Neutrophil (primary cell): ENCODE measurements around the gene SAA2.
"Not testable (repeated sequence)": the region's sequence is repeated elsewhere in the genome, so short reads cannot be mapped to it uniquely, and the experiment has no call there.

Source experiments
- H3K27ac ChIP-seq: fragments of 200-600 bp; sonication (generic); 2 replicates; pipeline ENCODE4 v1.5.1; 2016; ENCODE audit warnings: mild to moderate bottlenecking, moderate library complexity
- H3K27me3 ChIP-seq: fragments of 200-600 bp; sonication (generic); 2 replicates; pipeline ENCODE4 v1.6.0; 2016; ENCODE audit warnings: mild to moderate bottlenecking
- H3K36me3 ChIP-seq: fragments of 200-600 bp; sonication (generic); 2 replicates; pipeline ENCODE4 v1.5.1; 2017
- H3K4me1 ChIP-seq, 2 experiments: fragments of 200-600 bp in 1 of 2; sonication (generic) in 1 of 2; 1 replicate in 1 of 2; 2 replicates in 1 of 2; pipeline versions ENCODE4 v1.5.1 to v1.6.1; 2013 to 2016; ENCODE audit warnings: low read depth in 1 of 2, low read length in 1 of 2, mild to moderate bottlenecking in 1 of 2, moderate library complexity in 1 of 2; ENCODE audit not compliant: control insufficient read depth in 1 of 2, insufficient read depth in 1 of 2
- H3K4me3 ChIP-seq, 2 experiments: fragments of 200-600 bp in 1 of 2; sonication (generic) in 1 of 2; 1 replicate in 1 of 2; 2 replicates in 1 of 2; pipeline ENCODE4 v1.5.1; 2013 to 2016; ENCODE audit warnings: low read depth in 1 of 2, low read length in 1 of 2, mild to moderate bottlenecking in 1 of 2, moderate library complexity in 1 of 2
- H3K9me3 ChIP-seq: fragments of 200-600 bp; sonication (generic); 2 replicates; pipeline ENCODE4 v1.5.1; 2016
- TF ChIP-seq, protein P1 (sequence below): fragments of 200-600 bp; sonication (generic); IDR thresholded peaks from 2 replicates; pipeline ENCODE4 v1.5.1; 2016; ENCODE audit warnings: antibody characterized with exemption

The SAA2 gene

DNA sequence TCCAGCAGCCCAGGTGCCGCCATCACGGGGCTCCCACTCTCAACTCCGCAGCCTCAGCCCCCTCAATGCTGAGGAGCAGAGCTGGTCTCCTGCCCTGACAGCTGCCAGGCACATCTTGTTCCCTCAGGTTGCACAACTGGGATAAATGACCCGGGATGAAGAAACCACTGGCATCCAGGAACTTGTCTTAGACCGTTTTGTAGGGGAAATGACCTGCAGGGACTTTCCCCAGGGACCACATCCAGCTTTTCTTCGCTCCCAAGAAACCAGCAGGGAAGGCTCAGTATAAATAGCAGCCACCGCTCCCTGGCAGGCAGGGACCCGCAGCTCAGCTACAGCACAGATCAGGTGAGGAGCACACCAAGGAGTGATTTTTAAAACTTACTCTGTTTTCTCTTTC lies 17.5 kb upstream of the SAA2 start, which contains the start of gene SAA1:
Gene SAA1 (plus strand): TSS at position 316 of the 400 bp plus-strand sequence. CDS start 624 bp downstream, outside the sequence.
- Histone ChIP-seq H3K27me3 (peaks cover 6% of the 10 kb centered on the region), H3K27ac (peak within 1 kb of the TSS; percentile 36), H3K4me3 (no peak within 1 kb of the TSS), H3K4me1 (peaks cover 0 to 7% of the 10 kb centered on the region in 2 experiments), H3K9me3 (no peaks in the 10 kb centered on the region), H3K36me3 (no peaks in the 10 kb centered on the region)
- TF ChIP-seq, protein P1, sequence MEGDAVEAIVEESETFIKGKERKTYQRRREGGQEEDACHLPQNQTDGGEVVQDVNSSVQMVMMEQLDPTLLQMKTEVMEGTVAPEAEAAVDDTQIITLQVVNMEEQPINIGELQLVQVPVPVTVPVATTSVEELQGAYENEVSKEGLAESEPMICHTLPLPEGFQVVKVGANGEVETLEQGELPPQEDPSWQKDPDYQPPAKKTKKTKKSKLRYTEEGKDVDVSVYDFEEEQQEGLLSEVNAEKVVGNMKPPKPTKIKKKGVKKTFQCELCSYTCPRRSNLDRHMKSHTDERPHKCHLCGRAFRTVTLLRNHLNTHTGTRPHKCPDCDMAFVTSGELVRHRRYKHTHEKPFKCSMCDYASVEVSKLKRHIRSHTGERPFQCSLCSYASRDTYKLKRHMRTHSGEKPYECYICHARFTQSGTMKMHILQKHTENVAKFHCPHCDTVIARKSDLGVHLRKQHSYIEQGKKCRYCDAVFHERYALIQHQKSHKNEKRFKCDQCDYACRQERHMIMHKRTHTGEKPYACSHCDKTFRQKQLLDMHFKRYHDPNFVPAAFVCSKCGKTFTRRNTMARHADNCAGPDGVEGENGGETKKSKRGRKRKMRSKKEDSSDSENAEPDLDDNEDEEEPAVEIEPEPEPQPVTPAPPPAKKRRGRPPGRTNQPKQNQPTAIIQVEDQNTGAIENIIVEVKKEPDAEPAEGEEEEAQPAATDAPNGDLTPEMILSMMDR = no peak

DNA sequence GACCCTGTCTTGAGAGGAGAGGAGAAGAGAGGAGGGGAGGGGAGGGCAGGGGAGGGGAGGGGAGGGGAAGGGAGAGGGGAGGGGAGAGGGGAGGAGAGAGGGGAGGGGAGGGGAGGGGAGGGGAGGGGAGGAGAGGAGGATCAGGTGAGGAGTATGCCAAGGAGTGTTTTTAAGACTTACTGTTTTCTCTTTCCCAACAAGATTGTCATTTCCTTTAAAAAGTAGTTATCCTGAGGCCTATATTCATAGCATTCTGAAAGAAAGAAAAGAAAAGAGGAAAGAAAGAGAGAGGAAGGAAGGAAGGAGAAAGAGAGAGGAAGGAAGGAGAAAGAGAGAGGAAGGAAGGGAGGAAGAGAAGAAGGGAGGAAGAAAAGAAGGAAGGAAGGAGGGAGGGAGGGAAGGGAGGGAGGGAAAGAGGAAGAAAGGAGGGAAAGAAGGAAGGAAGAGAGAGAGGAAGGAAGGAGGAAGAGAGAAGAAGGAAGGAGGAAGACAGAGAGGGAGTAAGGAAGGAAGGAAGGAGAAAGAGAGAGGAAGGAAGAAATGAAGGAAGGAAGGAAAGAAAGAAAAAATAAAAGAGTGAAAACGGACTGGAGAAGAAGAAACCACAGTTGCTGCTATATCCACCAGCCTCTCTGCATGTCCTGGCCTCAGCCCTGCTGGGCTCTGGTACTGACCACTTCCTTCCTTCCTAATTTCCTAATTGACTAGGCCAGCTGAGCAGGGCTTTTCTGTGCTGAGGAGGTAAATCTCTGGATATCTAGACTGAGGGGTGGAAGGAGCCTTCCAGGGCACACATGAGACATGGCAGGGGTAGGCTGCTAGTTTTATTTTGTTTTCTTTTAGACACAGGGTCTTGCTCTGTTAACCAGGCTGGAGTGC lies 16.4 kb upstream of the SAA2 start:
- Histone ChIP-seq H3K4me3 (no peak overlapping the region), H3K4me1 (peaks cover 0 to 7% of the 10 kb centered on the region in 2 experiments), H3K36me3 (no peaks in the 10 kb centered on the region), H3K27me3 (peaks cover 14% of the 10 kb centered on the region), H3K27ac (peak overlapping the region; percentile 36), H3K9me3 (no peaks in the 10 kb centered on the region)
- TF ChIP-seq, protein P1 = no peak

DNA sequence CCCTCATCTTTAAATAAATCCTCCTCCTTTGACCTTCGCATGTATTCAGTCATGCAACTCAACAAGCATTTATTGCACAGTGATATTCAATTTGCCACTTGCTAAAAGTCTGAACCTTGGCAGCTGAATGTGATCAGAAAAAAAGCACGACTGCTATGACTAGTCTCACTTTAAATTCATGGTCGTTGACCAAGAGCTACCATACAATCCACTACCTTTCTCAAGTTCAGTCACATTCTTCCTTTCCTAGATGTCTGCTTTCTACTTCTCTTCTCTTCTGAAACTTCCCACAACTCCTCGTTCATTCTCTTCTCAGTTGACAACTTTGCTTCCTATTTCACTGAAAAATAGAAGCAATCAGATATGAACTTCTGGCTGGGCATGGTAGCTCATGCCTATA lies 15.6 kb upstream of the SAA2 start:
- H3K36me3 ChIP-seq = no peaks in the 10 kb centered on the region
- no peak overlapping the region for H3K4me3 ChIP-seq
- H3K27ac ChIP-seq = no peak overlapping the region
- H3K9me3 ChIP-seq = no peaks in the 10 kb centered on the region
- TF ChIP-seq, protein P1 = no peak
- peaks cover 23% of the 10 kb centered on the region for H3K27me3 ChIP-seq
- H3K4me1 ChIP-seq = peaks cover 0 to 7% of the 10 kb centered on the region in 2 experiments

DNA sequence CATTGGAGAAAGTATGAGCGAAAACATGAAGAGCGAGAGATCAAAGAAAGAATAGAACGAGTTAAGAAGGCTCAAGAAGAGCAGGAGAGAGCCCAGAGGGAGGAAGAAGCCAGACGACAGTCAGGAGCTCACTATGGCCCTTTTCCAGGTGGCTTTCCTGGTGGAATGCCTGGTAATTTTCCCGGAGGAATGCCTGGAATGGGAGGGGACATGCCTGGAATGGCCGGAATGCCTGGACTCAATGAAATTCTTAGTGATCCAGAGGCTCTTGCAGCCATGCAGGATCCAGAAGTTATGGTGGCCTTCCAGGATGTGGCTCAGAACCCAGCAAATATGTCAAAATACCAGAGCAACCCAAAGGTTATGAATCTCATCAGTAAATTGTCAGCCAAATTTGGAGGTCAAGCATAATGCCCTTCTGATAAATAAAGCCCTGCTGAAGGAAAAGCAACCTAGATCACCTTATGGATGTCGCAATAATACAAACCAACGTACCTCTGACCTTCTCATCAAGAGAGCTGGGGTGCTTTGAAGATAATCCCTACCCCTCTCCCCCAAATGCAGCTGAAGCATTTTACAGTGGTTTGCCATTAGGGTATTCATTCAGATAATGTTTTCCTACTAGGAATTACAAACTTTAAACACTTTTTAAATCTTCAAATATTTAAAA lies 14.3 kb upstream of the SAA2 start:
- peaks cover 30% of the 10 kb centered on the region for H3K27me3 ChIP-seq
- H3K36me3 ChIP-seq, H3K9me3 ChIP-seq, H3K27ac ChIP-seq, H3K4me1 ChIP-seq, H3K4me3 ChIP-seq: not testable (repeated sequence)

DNA sequence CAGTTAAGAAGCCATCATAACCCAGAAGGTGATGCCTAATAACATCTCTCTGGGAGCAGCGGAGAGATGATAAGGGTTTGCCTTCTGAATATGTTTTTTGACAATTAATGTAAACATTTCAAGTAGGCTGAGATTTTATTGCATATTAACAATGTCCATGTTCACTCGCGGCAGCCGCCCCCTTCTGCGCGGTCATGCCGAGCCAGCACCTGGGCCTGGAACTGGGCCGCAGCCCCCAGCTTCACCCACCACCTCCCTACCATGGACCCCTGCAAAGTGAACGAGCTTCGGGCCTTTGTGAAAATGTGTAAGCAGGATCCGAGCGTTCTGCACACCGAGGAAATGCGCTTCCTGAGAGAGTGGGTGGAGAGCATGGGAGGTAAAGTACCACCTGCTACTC lies 13.3 kb upstream of the SAA2 start:
- Histone ChIP-seq H3K4me1 (peaks cover 0 to 7% of the 10 kb centered on the region in 2 experiments), H3K4me3 (no peak overlapping the region), H3K9me3 (no peaks in the 10 kb centered on the region), H3K27me3 (peaks cover 34% of the 10 kb centered on the region), H3K36me3 (no peaks in the 10 kb centered on the region), H3K27ac (no peak overlapping the region)
- TF ChIP-seq, protein P1 = no peak

DNA sequence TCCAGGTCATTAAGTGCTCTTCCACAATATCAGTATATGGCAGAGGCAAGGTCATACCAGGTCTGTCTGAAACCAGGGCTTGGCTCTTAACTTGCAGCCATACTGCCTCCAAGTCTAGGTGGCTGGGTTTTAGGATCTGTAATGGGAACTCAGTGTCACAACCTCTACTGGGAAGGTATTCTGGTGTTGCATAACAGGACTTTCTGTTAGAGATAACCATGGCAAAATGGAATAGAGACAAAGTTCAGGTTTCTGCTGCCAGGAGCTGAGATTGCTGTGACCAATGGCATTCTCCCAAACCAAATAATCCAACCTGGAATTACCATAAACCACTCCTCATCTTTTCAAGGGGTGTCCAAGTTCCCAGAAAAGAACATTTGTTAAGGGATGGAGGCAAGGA lies 10.8 kb upstream of the SAA2 start:
- Histone ChIP-seq H3K36me3 (no peaks in the 10 kb centered on the region), H3K9me3 (no peaks in the 10 kb centered on the region), H3K27ac (no peak overlapping the region), H3K27me3 (peaks cover 34% of the 10 kb centered on the region), H3K4me3 (no peak overlapping the region), H3K4me1 (no peaks in the 10 kb centered on the region)
- TF ChIP-seq, protein P1 = no peak
